HG02884 (cell line): Measurements from ENCODE around the gene TMBIM4.

ENCODE experiments used
- ATAC-seq: cut with Tn5 transposase; IDR thresholded peaks from one replicate; pipeline ENCODE4 v1.9.1; 2021; ENCODE audit warnings: mild to moderate bottlenecking, moderate library complexity; ENCODE audit not compliant: unreplicated experiment

The TMBIM4 gene

DNA sequence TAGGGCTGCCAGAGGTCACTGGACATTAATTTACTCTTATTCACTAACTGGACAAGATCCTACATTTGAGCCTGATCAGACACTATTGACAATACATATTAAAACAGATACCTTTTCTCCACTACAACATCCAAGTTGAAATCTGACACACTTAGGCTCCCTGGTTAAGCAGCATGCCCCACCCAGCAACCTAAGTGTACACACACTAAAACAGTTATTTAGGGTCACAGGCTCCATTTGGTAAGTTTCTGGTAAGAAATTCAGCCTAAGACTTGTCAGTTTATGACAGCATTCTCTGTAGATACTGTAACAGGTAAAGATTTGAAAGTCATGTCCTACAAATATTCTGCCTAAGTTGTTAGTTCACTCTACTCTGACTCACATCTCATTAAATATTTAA lies 27.0 kb downstream of the TMBIM4 start:
- no peak for ATAC-seq

DNA sequence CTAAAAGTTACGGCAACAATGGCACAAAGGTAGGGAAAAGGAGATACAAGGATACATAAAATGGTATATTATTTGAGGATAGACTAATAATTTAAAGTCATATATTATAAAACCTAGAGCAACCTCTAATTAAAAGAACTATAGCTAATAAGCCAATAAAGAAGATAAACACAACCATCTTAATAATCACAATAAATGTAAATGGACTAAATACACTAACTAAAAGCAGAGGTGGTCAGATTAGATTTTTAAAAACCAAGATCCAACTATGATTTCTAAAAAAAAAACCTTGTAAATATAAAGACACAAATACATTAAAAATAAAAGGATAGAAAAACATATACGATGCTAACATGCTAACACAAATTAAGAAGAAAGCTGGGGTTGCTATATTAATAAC lies 28.5 kb downstream of the TMBIM4 start:
- ATAC-seq, result no peak

DNA sequence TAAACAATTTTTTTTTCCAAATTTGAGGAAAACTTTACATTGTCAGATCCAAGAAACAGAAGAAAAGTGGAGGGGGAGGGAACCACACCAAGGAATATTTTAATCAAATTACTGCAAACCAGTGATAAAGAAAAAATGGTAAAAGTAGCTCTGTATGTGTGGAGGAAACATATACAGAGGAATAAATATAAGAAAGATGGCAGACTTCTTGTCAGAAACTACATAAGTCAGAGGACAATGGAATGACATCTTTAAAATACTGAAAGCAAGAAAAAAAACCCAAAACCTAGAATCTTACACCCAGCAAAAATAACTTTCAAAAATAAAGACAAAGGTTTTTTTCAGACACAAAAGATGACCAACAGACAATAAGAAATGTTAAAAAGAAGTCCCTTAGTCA lies 29.1 kb downstream of the TMBIM4 start:
- ATAC-seq, result no peak

DNA sequence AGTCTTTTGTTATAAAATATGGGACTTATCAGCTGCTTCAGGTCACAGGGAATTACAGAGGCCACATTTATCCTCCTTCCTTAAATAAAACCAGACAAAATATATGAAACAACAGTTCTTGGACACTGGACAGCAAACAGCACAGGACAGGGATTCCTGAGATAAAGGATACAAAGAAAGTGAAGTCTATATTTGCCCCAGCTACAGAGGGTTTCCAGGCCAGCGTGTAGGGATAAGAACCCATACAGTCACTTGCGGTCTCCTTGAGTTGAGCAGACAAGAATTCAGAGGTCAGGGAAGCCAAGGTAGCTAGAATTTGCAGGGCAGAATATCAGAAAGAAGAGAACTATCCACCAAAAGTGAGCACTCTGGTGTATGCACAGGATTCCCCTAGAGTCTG lies 30.5 kb downstream of the TMBIM4 start:
- ATAC-seq, result no peak

DNA sequence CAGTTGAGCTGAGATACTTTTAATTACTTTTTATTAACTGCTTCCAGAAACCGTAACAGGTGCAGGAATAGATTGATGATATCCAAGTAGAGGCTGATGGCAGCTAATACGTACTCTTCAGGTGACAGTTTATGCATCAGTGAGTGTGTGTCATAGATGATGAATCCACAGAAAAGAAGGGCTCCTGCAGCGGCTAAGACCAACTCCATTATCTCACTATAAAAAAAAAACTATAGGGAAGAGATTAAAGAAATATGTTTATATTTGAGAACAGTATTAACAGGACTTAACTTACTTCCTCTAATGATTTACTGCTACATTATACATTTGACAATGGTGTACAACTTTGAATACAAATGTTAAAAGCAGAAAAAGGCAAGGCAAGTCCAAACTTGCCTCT lies 31.9 kb downstream of the TMBIM4 start:
- no peak for ATAC-seq

DNA sequence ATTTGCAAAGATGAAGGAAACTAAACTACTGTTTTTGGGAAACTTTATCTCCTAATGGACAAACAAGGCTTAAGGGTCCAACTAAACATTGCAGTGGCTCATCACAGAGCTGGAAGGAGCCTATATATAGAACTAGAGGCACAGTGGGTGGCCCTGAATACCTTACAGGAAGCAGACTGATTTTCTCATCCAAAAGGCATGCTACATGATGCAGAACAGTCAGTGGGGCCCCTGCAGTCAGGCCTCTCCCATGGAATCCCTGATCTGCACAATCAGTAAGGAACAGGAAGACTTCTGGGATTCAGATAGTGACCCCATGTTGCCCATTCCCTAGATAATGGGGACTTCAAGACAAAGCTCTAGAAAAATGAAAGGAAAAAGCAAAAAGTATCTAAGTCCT lies 37.4 kb downstream of the TMBIM4 start:
- ATAC-seq, result no peak

DNA sequence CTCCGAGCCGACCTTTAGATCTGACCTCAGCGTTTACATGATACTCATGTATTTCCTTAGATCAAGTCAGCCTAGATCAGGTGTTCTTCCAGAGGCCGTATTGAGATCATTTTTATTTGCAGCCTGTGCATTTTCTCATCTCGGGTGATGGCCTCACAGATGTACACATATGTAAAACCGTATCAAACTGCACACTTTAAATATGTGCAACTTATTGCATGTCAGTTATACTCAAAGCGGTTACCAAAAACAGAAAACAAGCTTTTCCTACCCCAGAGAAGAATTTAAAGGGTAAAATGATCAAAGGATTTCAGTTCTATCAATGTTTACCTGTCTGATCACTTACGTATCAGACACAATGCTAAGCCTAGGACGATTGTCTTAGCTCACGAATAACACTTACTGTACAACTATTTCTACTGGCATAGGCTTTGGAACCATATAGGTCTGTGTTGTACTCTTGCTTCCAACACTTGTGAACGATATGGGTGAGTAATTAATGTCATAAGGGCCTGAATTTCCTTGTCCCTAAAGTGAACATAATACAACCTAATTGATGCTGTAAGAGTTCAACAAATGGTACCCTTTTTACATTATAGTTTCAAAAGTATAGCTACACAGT lies 38.6 kb downstream of the TMBIM4 start:
- ATAC-seq, result peak; percentile 42

DNA sequence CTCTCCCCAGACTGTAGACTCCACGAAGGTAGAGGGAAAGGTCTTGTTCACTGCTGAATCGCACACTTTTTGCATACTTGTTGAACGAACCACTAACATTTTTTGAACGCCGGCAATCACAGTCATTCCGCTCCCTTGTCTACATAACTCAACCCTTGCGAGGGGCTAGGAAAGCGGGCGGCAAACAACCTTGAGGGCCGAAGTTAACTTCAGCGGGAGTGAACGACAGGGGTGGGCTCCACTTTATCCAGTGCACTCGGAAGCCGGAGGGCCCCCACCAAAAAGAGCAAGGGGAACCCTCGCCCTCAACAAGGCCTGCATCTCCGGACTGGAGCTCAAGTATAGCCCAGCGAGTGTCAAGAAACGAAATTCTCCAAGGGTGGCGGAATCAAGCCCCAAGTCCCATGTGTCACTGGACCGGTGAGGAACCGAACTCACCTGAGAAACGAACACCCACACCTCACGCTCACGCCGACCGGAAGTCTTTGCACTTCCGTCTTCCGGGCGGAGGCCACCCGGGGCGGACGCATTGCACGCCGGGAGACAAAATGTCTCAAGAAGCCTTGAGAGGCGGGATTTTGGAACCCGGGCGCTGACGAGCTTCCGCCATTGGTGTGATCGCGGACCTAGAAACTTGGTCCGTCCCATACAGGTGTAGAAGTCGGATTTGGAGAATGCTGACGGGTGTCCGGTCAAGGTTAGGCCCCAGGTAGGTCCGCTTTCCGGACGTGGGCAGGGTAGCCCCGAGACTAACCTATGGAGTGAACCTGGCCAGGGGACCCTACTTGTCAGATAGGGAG lies 39.3 kb downstream of the TMBIM4 start, which contains the start of gene LLPH:
TSS of gene LLPH (minus strand) at position 484 of the 800 bp plus-strand sequence. CDS start 1,644 bp downstream, outside the sequence.
- peak; percentile 97 for ATAC-seq

DNA sequence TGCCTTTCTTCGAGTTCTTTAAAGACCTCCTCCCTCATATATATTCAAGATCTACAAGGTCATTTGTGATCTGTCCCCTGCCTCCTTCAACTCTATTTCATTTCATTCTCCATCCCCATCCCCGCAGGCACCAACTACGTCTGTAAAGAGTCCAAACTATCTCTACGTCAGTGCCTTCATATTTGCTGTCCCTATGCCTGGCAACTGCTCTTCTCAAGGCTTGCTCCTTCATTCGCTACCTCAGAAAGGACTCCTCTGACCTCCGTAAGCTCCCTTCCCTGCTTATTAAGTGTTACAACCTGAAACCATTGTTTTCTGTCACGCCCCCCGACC lies 39.9 kb downstream of the TMBIM4 start:
- no peak for ATAC-seq

DNA sequence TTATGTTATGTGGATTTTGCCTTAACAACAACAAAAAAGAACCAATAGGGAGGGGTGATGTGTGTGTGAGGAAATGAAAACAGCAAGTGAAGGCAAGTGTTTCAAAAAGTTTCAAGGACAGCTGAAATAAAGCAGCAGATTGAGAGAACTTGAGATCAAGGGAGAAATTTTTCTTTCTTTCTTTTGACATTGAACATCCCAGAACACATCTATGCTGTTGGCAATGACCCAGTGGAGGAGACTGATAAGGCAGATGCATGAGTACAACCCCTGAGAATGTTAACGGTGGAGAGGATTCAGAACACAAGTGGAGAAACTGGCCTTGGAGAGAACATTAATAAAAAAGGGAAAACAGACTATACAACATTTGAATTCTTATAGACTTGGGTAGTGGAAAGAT lies 42.1 kb downstream of the TMBIM4 start:
- no peak for ATAC-seq

DNA sequence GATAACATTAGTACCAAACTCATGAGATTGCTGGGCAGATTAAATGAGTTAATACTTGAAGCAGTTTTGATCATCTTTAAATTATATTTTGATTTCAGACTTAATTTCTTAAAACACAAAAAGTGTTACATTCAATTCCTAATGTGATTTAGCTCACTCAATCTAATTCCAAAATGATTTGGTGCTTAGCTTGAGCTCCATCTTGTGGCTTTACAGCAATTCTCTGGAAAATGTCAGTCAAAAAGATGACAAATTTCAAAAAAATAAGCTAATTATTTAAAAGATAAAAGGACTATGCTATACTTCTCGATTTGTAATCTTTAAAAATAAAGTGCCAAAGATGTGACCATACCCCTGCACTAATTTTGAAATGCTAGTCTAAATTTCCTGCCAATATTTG lies 49.3 kb downstream of the TMBIM4 start:
- ATAC-seq, result no peak

DNA sequence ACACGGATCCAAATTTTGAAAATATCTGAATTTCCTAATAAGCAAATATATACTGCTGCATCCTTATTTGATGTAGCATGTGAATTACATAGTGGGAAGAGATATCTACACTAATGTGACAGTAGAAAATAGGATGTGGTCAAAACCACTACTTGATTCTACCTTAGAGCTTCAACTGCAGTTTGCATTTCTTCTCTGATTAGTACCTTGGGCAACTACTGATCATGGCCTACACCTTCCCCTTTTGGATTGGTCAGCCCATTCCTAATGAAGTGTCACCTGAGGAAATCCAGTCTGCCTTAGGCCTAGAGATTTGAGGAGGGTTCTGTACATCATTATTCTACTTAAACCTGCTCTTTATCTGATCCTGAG lies 49.9 kb downstream of the TMBIM4 start:
- ATAC-seq, result no peak

DNA sequence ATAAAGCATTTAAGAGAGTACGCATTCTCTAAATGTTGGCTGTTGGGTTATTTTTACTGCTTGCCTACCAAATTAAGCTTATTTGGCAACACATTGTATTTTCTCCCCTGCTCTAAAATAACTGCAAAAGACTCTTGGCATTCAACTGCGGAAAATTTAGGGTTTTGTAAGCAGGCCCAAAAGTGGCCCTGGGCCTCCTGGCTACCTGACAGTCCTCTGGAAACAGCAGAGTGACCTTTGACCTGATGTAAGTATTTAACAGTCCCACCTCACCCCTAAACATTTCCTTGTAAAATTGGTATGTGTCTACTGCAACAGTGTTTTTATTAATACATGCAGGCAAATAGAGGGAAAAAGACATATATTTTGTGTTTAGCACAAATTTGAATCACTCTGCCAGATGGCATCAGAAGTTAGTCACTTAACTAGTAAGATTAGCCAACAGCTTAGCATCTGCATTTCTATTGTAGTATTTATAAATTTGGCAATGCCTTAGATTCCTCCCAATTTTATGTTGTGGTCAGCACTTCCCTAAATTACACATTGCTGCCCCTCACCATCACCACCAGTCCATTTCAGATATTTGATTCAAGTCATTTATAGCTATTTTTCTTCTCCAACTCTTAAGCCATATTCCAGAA lies 50.4 kb downstream of the TMBIM4 start:
- ATAC-seq, result no peak

DNA sequence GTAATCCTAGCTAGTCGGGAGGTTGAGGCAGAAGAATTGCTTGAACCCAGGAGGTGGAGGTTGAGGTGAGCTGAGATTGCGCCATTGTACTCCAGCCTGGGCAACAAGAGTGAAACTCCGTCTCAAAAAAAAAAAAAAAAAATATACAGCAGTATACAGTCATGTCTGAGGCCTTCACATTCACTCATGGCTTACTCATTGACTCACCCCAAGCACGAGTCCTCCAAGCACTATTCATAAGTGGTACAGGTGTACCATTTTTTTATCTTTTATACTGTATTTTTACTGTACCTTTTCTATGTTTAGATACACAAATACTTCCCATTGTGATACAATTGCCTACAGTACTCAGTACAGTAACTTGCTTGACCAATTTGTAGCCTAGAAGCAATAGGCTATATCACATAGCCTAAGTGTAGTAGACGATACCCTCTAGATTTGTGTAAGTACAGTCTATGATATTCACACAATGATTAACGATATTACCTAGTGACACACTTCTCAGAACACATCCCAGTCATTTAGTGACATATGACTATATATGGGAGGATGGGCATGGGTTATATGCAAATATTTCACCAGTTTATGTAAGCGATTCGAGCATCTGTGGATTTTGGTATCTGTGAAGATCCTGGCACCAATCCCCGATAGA lies 51.4 kb downstream of the TMBIM4 start:
- ATAC-seq, result no peak

DNA sequence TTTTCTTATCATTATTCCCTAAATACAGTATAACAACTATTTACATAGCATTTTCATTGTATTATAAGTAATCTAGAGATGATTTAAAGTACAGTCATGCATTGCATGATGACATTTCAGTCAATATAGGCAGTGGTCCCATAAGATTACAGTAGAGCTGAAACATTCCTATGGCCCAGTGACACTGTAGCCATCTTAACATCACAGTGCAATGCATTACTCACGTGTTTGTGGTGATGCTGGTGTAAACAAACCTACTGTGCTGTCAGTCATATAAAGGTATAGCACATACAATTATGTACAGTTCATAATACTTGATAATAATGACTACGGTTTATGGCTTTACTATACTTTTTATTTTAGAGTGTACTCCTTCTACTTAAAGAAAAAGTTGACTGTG lies 52.6 kb downstream of the TMBIM4 start:
- no peak for ATAC-seq

DNA sequence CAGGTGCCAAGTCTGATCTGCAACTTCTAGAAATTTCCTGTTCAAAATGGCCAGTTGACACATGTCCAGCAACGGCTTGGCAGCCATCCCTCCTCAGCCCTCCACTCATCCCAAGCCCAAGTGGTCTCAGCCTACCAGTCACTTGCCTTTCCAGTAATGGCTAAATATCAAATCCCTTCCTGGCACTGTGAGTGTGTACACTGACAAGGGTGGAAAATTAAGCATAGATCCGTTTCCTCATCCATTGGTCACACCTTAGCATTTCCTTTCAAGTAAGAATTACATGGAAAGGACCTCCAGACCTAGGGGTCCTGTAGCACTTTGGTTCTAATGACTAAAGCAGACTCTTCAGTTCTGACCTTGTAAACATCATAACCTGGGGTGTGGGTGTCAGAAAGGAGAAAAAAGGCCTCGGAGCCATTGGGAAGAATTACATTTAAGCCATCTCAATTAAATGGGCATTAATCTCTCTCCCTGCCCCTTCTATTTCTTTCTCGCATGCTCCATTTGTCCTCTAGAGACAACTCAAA lies 54.7 kb downstream of the TMBIM4 start:
- ATAC-seq, result no peak

DNA sequence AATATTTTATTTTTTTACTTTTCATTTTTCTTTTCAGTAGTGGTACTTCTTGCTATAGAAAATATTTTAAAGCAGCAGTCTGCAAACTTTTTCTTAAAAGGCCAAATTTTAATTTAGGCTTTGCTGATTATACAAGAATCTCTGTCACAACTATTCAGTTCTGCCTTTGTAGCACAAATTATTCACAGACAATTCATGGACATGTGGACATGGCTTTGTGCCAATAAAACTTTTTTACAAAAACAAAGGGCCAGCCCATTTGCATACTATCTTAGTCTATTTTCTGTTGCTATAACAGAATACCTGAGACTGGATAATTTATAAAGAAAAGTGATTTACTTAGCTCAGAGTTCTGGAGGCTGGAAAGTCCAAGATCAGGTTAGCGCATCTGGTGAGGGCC lies 56.3 kb downstream of the TMBIM4 start:
- no peak for ATAC-seq

DNA sequence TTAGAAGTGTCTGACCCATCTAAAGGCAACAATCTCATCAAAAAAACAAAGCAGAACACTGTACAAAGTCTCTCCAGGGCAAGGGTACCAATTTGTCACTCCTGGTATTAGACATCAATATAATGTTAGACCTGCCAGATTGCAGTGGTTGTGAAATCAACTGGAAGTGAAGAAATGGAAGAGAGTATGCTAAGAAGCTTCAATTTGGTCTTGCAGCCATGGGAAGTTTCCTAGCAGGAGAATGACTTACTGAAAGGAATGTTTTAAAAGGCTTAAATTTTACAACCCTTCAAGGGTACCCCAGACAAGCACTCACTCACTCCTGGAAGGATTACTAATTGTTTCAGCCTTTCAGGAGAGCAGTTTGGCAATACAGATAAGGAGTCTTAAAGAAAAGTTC lies 58.2 kb downstream of the TMBIM4 start:
- ATAC-seq, result no peak

DNA sequence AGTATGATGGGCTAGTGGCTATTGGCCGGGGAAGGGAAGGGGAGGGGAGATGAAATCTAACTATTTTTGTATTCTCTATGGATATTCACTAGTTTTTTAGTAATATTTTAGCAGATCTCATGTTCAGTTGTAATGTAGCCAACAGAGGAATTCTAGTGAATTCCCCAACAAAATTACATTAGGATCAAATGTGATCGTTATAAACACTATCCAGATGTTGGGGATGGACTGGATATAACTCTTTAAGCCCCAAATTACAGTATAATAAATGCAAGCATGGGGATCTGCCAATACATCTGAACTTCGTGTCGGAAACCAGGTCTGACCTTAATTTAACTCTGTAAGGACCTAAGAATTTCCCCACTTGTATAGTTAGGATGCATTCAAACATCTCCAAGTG lies 60.7 kb downstream of the TMBIM4 start:
- ATAC-seq, result no peak

DNA sequence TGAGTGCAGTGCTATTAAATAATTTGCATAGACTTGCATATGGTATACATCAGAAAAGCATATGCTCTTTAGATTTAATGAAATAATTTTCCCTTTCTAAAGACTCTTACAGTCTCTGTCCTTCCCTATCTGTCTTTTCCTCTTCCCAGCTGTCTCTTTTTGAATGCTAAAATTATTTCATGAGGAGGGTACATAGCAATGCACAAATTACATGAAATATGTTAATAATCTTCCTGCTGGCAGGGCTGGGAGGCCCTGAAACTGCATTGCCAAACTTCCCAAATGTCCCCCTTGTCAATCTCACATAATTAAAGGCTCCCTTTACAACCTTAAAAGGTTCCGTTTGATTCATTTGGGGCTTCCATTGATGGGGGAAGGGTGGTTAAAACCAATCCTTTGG lies 61.4 kb downstream of the TMBIM4 start:
- no peak for ATAC-seq

DNA sequence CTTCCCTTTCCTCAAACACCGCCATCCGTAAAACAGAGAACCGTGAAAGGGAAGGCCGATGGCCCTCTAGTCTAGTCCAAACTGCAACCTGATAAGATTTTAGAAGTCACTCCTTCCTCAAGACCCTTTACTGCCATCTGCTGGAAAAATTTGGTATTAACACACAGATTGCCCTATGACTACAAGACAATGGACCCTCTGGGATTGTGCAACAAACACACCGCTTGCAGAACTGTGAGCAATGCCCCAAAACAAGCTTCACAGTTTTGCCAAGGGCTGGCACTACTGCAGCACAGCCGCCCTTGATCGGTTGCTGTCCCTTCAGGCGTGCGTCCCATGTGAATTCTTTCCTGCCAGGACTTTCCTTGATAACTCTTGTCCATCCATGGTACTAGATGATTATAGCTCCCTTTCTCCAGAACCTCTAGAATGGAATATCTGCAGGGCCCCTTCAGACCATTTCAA lies 62.3 kb downstream of the TMBIM4 start:
- ATAC-seq, result peak; percentile 96
